SU-DHL-6 (cell line): ENCODE data around the gene CYTH4.

Experiments used
- H2AFZ ChIP-seq: fragments of 200-600 bp; sonication (generic); 2 replicates; pipeline ENCODE4 v1.6.1; 2014; ENCODE audit warnings: low read depth, mild to moderate bottlenecking, moderate library complexity, mixed read lengths, antibody characterized with exemption, low read length; ENCODE audit not compliant: severe bottlenecking
- H3F3A ChIP-seq: fragments of 200-600 bp; shearing (Covaris generic); 2 replicates; pipeline ENCODE4 v1.6.0; 2016; ENCODE audit warnings: antibody characterized with exemption, mild to moderate bottlenecking; ENCODE audit not compliant: insufficient read depth
- H3K27ac ChIP-seq: fragments of 200-600 bp; sonication (generic); 2 replicates; pipeline ENCODE4 v1.5.1; 2016; ENCODE audit warnings: low read depth, mild to moderate bottlenecking, low read length, moderate library complexity, mixed read lengths
- H3K27me3 ChIP-seq: fragments of 200-600 bp; sonication (generic), shearing (Covaris generic); 2 replicates; pipeline ENCODE4 v1.6.0; 2014; ENCODE audit warnings: mild to moderate bottlenecking, low read length
- H3K36me3 ChIP-seq: fragments of 200-600 bp; sonication (generic); 2 replicates; pipeline ENCODE4 v1.6.1; 2014; ENCODE audit warnings: mild to moderate bottlenecking, low read length, mixed read lengths
- H3K4me2 ChIP-seq: fragments of 300-600, 200-600 bp; shearing (Covaris generic), sonication (generic); 2 replicates; pipeline ENCODE4 v1.6.0; 2014; ENCODE audit warnings: low read length, low read depth, mild to moderate bottlenecking; ENCODE audit not compliant: poor library complexity, severe bottlenecking
- H3K4me3 ChIP-seq: fragments of 200-600 bp; sonication (generic); 2 replicates; pipeline ENCODE4 v1.5.1; 2014; ENCODE audit warnings: antibody characterized with exemption, low read length, mild to moderate bottlenecking, mixed read lengths; ENCODE audit not compliant: insufficient read depth, poor library complexity, severe bottlenecking
- H3K79me2 ChIP-seq: fragments of 200-600 bp; sonication (generic); 2 replicates; pipeline ENCODE4 v1.6.1; 2014; ENCODE audit warnings: mild to moderate bottlenecking, low read length, moderate library complexity; ENCODE audit not compliant: insufficient read depth
- H3K9ac ChIP-seq: fragments of 200-600 bp; sonication (generic); 2 replicates; pipeline ENCODE4 v1.7.0; 2014; ENCODE audit warnings: mild to moderate bottlenecking, low read length
- H3K9me2 ChIP-seq: fragments of 200-600 bp; sonication (generic); replicated peaks from 2 replicates; pipeline ENCODE4 v1.6.1; 2014; ENCODE audit warnings: low read length; ENCODE audit not compliant: insufficient read depth
- H3K9me3 ChIP-seq: fragments of 200-600 bp; sonication (generic); 2 replicates; pipeline ENCODE4 v1.6.1; 2014; ENCODE audit warnings: low read length, mixed read lengths; ENCODE audit not compliant: insufficient read depth
- H4K20me1 ChIP-seq: fragments of 200-600 bp; sonication (generic); 2 replicates; pipeline ENCODE4 v1.6.1; 2014; ENCODE audit warnings: low read depth, mild to moderate bottlenecking, antibody characterized with exemption, low read length, moderate library complexity, mixed read lengths
- EZH2phosphoT487 ChIP-seq: fragments of 200-600 bp; sonication (generic), shearing (Covaris generic); conservative IDR thresholded peaks from 2 replicates; pipeline ENCODE4 v1.6.1; 2018; ENCODE audit warnings: mild to moderate bottlenecking, antibody characterized with exemption, low read length, moderate library complexity, mixed read lengths
- TF ChIP-seq, protein P1 (sequence below): fragments of 200-600 bp; sonication (generic); IDR thresholded peaks from one replicate; pipeline ENCODE4 v1.5.1; 2017; ENCODE audit warnings: antibody characterized with exemption, mild to moderate bottlenecking, low read length, moderate library complexity; ENCODE audit not compliant: insufficient read depth, poor library complexity, severe bottlenecking

CYTH4 gene

GRCh38 chr22:37285937-37286336 is 3.6 kb downstream of the CYTH4 start:
- Histone ChIP-seq H3K9me3 (no peaks in the 10 kb centered on the region), H4K20me1 (no peaks in the 10 kb centered on the region), H3K79me2 (no peaks in the 10 kb centered on the region), H3K9me2 (no peaks in the 10 kb centered on the region), H3K27me3 (no peaks in the 10 kb centered on the region), H3K36me3 (no peaks in the 10 kb centered on the region), H2AFZ (no peak overlapping the region), H3K4me2 (no peak overlapping the region), H3K4me3 (no peak overlapping the region), H3F3A (peaks cover 24% of the 10 kb centered on the region), H3K9ac (no peak overlapping the region), H3K27ac (peak overlapping the region; percentile 87; the same call in 1 of the 2 replicates)
- TF ChIP-seq, protein P1, sequence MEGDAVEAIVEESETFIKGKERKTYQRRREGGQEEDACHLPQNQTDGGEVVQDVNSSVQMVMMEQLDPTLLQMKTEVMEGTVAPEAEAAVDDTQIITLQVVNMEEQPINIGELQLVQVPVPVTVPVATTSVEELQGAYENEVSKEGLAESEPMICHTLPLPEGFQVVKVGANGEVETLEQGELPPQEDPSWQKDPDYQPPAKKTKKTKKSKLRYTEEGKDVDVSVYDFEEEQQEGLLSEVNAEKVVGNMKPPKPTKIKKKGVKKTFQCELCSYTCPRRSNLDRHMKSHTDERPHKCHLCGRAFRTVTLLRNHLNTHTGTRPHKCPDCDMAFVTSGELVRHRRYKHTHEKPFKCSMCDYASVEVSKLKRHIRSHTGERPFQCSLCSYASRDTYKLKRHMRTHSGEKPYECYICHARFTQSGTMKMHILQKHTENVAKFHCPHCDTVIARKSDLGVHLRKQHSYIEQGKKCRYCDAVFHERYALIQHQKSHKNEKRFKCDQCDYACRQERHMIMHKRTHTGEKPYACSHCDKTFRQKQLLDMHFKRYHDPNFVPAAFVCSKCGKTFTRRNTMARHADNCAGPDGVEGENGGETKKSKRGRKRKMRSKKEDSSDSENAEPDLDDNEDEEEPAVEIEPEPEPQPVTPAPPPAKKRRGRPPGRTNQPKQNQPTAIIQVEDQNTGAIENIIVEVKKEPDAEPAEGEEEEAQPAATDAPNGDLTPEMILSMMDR: no peak
- no peak for TF ChIP-seq EZH2phosphoT487

DNA sequence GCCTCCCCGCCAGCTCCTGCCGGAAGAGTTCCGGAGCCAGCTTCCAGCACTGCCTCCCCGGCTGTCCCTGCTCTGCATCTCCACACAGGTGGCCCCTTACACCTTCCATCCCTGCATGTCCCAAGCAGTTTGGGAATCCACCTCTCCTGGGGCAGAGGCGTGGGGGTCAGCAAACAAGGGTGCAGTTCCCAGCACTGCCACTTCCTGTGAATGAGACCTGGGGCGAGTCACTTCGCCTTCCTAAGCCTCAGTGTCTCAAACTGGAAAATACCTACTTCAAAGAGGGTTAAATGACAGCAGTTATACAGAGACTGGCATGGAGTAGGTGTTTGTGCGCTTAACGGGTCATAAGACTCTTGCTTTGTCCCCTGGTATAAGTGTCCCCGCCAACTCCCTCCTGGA is 5.2 kb downstream of the CYTH4 start:
- no peak overlapping the region for H3K4me3 ChIP-seq
- no peak overlapping the region for H3K9ac ChIP-seq
- H4K20me1 ChIP-seq: no peaks in the 10 kb centered on the region
- no peaks in the 10 kb centered on the region for H3K79me2 ChIP-seq
- no peak overlapping the region for H2AFZ ChIP-seq
- TF ChIP-seq, protein P1: no peak
- TF ChIP-seq EZH2phosphoT487: no peak
- H3K9me3 ChIP-seq: 0 out of 2 replicates have a peak, but pooled peaks cover 6% of the 10 kb centered on the region
- no peaks in the 10 kb centered on the region for H3K36me3 ChIP-seq
- H3K9me2 ChIP-seq: no peaks in the 10 kb centered on the region
- no peaks in the 10 kb centered on the region for H3K27me3 ChIP-seq
- no peak overlapping the region for H3K27ac ChIP-seq
- no peak overlapping the region for H3K4me2 ChIP-seq
- peaks cover 24% of the 10 kb centered on the region for H3F3A ChIP-seq

DNA sequence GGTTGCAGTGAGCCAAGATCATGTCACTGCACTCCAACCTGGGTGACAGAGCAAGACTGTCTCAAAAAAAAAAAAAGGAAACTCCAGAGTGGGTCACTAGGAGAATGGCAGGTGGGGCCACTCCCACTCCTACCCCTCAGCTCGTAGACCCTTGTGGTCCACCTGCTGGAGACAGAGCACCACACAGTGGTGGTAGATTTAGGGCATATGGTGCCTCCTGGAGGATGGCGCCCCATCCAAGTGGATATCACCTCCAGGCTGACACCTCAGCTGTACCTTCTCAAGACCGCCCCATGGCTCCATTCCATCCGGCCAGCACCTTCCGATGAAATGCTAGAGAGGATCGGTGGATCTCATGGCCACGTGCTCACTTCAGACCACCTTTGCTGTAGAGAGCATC is 6.2 kb downstream of the CYTH4 start:
- TF ChIP-seq, protein P1: no peak
- TF ChIP-seq EZH2phosphoT487: no peak
- Histone ChIP-seq H4K20me1 (no peaks in the 10 kb centered on the region), H3K79me2 (no peaks in the 10 kb centered on the region), H3K9me2 (no peaks in the 10 kb centered on the region), H3F3A (peaks cover 24% of the 10 kb centered on the region), H3K36me3 (no peaks in the 10 kb centered on the region), H3K4me3 (no peak overlapping the region), H3K27me3 (no peaks in the 10 kb centered on the region), H3K4me2 (no peak overlapping the region), H3K9ac (no peak overlapping the region), H3K27ac (no peak overlapping the region), H3K9me3 (0 out of 2 replicates have a peak, but pooled peaks cover 6% of the 10 kb centered on the region), H2AFZ (no peak overlapping the region)
